GM23248 (cell line): ENCODE measurements around the gene SART1.

Experiments used
- EZH2 ChIP-seq: fragments of 200-600 bp; sonication (generic); IDR thresholded peaks from 2 replicates; pipeline ENCODE4 v1.6.1; 2018; ENCODE audit warnings: antibody characterized with exemption, mild to moderate bottlenecking; ENCODE audit not compliant: insufficient read depth, poor library complexity, severe bottlenecking
- EZH2phosphoT487 ChIP-seq: fragments of 200-600 bp; sonication (generic); IDR thresholded peaks from 2 replicates; pipeline ENCODE4 v1.6.1; 2018; ENCODE audit warnings: antibody characterized with exemption, moderate library complexity, mild to moderate bottlenecking, low read depth; ENCODE audit not compliant: insufficient read depth

- TF ChIP-seq EZH2 (no peak), EZH2phosphoT487 (no peak)
Observed at GRCh38 chr11:66006134-66006890, 44.8 kb downstream of the SART1 start.
